ENCODE measurements around the gene TM2D3.

Gene TM2D3

GRCh38 chr15:101599091-101599490 lies 53.1 kb downstream of the TM2D3 start:
- DNase-seq = no peak

- peak; percentile 12 for DNase-seq
Observed at GRCh38 chr15:101597360-101597928, 54.7 kb downstream of the TM2D3 start.

GRCh38 chr15:101596633-101597032 lies 55.5 kb downstream of the TM2D3 start:
- no peak for DNase-seq
